Inflammatory macrophage treated with lipopolysaccharide for 1 hour (primary cell): ENCODE results near the gene RAMP3.
"Not testable (repeated sequence)": the region's sequence is repeated elsewhere in the genome, so short reads cannot be mapped to it uniquely, and the experiment has no call there.

Experiments used
- DNase-seq, 2 donors: peaks; one replicate each; pipeline ENCODE4 v3.0.0-alpha.2; 2020 to 2022

Gene RAMP3

DNA sequence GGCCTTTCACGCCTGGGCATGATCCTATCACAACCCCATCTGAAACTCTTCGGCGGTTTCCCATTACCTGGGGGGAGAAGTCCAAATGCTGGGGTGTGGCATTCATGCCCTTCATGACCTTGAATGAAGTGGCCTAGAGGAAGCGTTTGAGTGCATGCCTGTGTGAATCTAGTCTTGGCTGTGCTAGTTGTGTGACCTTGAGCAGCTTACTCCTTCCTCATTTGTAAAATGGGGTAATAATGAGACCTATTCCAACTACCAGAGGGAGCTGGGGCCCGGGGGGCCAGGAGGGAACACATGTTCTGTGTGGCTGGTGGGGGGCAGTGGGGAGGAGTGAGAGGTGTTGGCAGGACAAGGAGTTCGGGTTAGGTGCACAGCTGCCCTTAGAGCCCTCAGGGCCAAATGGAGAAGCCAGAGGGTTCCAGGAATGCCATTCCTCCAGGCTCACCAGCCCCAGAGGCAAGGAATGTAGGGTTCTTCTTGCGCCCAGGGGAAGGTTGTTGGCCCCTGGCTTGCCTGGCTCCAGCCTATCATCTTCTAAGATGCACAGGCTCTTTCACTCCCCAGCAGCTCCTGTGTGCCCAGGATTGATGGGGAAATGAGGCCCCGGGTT is 24.8 kb upstream of the RAMP3 start:
- DNase-seq = no peak

DNA sequence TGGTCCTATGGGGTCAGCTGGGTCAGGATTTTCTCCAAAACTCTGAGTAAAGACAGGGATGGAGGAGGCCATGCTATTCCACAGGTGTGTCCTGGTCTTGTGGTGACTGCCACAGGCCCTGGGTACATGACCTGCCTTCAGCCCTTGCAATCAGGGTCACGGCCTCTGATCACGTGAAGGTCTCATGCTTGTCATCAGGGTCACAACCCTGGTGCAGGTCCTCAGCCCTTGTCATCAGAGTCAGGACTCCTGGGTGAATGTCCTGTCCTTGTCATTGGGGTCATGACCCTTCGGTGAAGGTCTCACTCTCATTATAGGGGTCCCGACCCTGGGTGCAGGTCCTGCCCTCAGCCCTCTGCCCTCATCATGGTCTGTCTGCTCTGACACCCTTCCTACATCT is 24.2 kb upstream of the RAMP3 start:
- no peak for DNase-seq

DNA sequence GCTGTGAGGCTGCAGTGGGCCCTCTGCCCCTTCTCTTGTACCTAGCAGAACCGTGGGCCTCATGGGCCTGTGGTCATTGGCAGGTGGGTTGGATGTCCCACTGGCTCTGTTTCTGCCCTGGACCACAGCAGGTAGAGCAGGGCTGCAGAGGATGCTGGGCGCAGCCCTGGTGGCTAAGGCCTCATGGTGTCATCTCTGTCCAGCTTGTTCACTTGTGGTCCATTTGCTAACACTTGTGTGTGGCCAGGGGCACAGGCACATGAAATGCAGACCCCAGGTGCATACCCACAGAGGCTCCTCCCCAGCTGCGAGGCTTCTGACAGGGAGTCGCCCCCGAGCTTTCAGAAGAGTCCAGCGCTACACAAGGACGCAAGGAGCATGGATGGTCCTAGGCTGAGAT is 23.7 kb upstream of the RAMP3 start:
- DNase-seq = no peak

DNA sequence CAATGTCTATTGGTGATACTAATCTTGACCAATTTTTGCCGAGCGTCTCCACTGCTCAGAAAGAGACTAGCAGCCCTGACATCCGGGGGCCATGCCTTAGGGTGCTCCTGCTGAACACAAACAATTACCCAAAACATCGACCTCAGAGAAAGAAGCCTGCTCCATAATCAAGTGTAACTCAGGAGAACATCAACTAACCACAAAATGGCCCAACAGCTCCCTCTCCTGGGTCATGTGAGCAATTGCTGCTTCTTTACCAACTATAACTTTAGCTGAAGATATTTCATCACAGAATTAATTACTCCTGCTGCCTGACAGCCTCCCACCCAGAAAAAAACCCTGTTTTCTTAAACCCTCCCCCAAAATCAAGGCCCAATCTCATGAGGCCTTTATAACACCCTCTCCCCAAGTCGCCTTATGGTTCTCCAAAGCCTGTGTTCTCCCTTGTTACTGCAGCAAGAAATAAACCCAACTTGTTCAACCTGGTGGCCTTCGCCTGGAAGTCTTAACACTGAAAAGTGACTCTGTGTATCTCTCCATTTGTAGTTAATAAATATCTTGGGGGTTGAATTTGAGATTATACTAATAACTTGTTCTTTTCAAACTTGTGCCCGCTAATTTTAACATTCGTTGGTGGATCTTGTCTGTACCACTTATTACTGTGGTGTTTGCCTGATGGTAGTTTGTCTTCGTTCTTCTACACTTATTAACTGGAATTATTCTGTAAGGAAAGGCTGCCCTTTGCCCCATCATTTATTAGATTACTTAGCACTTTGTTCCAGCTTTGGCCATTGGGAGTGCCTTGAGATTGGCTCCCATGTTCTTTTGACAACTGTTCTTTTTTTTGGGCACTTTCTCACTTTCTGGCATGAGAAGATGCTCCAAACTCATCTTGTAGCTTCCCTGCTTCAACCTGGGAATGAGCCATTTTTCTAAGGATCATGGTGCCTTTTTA is 21.2 kb upstream of the RAMP3 start:
- peak; percentile 70 to 92 for DNase-seq

DNA sequence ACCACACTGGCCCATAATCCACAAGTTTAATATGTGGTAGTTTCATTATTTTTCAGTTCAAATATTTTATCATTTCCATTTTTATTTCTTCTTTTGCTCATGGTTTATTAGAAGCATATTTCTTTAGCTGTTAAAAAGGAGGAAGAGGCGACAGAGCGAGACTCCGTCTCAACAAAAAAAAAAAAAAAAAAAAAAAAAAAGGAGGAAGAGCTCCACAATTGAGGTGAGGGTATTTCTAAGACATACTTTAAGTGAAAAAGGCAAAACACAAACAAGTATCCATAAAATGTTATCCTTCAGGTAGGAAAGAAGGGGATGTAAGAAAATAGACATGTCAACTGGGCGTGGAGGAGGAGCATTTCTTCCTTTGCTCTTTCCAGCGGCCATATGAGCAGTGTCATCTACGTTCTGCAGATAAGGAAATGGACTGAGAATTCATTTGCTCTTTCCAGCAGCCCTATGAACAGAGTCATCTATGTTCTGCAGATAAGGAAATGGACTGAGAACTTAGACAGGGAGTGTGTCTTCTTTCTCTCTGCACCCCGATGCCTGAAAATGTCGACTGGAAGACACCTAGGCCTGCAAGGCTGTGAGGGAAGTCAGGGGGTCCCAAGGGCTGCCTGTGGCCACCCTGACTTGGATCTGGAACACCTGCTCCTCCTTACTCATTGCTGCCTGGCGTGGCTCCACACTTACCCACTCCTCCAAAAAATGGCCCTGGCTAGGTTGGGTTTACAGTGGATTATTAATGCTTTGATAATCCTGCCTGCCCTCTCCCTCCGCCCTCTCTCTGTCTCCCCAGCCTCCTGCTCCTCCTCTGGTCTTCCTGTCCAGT is 18.9 kb upstream of the RAMP3 start:
- DNase-seq = no peak

DNA sequence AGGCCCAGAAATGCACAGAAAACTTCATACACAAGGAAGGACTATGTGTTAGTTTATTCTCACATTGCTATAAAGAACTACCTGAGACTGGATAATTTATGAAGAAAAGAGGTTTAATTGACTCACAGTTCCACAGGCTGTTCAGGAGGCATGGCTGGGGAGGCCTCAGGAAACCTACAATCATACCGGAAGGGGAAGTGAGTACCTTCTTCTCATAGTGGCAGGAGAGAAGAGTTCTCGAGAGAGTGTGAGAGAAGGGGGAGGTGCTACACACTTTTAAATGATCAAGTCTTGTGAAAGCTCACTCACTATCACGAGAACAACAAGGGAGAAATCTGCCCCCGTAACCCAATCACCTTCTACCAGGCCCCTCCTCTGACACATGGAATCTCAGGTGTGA is 16.8 kb upstream of the RAMP3 start:
- no peak for DNase-seq

DNA sequence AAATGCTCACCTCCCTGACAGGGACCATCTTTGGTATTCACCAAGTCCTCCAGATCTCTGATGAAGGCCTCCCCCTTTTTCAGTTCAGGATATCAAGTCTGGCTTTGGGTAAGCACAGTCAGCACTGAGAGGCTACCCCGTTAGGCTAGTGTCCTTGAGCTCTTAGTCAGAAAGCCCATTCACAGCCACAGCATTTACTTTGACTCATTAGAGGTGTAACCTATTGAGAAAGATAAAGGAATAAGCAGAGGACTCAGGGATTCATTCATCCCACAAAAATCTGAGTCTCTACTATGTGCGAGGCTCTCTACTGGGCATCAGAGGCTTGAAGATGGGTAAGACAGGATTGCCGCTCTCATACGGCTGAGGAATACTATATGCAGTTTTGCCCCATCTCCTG is 14.0 kb upstream of the RAMP3 start:
- no peak for DNase-seq

DNA sequence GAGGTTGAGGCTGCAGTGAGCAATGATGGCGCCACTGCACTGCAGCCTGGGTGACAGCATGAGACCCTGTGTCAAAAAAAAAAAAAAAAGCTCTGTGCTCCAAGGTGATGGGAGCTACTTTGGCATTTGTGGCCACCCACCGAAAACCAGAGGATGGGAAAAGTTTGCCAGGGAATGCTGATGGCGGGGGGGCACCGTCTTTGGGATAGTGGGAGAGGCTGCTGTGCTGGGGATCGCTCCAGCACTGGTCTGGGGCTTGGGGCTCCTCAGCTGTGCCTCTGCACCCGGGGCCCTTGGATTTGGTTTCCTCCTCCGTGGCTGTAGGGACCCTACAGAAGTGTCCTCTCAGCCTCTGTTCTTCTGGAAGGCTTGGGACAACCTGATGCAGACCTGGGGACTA is 11.7 kb upstream of the RAMP3 start:
- no peak for DNase-seq

DNA sequence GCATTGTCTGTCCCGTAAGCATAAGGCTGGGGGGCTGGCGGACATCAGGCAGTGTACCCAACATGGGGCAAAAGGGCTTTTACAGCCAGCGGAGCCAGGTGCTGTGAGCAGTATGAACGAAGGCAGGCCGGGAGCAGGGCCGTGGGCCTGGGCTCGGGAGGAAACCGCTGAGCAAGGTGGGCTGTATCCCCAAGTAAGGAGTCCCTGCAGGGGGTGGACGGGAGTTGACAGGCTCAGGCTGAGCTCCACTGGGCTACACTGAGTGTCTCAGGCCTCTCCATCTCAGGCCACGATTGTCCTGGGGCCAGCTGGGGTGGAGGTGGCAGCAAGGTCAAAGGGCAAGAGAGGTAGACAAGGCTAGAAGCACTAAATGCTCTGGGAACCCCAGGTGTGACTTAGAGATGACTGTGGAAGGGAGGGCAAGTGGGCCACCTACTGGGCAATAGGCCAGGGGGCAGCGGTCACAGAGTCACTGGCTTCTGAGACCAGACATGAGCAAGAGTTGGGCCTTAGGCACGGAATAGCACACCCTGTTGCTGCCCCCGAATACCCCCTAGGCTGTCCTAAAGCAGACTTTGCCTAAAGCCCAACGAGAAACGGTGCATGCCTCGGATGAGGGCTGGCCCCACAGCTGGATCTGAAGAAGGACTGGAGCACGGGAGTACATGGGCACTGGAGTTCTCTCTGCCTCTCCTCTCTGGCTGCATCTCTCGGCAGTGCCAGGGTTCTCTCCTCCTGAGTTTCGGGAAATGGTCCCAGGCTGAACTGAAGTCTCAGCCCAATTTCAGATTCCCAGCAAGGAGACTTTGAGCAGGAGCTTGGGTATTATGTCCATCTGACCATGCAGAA is 10.8 kb upstream of the RAMP3 start:
- DNase-seq = no peak

DNA sequence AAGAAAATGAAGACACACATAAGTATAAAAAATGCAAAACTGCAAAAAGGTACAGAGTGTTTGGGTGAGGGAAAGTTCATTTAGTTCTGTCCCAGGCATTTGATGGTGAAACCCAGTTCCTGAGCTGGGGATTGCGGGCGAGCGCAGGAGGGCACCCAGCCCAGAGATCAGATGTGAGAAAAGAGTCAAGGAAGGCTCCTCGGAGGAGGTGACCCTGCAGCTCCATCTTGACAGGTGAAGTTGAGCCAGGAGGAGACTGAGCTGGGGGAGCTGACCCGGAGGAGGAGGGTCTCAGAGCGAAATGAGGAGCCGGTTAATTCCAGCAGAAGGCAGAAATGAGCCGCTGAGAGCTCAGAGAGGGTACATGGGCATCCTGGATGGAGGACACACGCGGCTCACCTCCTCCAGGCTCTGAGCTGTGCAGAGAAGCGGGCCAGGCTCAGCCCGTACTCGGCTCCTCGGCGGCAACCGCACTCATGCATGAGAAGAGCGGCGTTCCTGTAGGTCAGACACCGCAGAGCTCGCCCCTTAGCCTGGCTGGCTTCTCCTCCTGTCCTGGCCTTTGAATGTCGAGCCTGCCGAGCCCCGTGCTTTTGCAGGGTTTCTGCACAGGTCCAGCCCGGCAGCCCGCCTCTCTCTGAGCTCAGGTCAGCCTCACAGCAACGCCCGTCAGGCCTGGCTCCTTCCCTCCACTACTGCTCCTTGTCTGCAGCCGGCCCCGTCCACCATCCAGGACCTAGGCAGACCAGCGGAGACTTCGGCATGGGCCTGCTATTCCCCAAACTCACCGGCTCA is 9.5 kb upstream of the RAMP3 start:
- DNase-seq = no peak

DNA sequence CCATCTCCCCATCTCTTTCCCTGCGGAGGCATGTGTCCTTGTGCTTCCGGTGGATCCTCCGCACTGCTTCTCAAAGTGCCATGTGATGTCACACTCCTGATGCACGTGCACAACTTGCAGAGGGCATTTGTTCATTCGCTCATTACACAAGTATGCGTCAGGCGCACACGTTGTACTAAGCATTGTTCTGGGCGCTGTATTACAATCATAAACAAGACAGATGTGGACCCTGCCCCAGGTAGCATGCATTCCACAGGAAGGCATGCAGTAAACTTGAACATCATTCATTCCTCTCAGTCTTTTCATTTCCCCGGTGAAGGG is 9.0 kb upstream of the RAMP3 start:
- DNase-seq = no peak

DNA sequence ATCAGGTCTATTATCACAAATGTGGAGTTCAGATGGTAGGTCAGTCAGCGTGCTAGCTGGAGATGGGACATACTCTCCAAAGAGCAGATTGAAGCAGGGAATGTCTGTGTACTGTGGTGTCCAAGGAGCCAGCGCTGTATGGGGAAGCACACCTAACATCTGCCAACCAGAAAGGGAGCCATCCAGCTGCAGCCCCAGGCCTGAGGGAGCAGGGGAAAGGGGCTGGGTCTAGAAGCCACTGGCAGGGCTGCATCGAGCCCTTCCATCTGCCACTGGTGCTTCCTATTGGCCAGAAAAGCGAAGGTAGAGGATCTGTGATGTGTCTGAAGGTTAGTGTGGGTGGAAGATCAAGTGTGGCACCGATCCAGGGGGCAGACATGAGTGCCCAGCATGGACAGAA is 8.0 kb upstream of the RAMP3 start:
- no peak for DNase-seq

DNA sequence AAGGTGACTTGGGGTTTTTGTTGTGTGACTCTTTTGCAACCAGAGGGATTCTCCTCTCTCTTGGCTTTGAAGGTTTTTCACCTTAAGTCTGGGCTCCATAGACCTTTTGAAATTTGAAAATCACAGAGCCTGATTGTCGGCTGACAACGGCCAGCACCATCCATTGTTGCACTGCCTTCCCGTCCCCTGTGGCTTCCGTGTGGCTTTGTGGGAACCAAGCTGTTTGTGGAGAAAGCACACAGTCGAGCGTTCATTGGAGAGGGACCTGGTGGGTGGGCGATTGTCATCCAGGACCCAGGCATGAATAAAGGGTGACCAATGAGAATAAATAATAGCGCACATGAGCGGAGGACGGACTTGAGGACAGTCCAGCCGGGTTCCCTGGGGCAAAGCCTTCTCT is 7.4 kb upstream of the RAMP3 start:
- DNase-seq = no peak

DNA sequence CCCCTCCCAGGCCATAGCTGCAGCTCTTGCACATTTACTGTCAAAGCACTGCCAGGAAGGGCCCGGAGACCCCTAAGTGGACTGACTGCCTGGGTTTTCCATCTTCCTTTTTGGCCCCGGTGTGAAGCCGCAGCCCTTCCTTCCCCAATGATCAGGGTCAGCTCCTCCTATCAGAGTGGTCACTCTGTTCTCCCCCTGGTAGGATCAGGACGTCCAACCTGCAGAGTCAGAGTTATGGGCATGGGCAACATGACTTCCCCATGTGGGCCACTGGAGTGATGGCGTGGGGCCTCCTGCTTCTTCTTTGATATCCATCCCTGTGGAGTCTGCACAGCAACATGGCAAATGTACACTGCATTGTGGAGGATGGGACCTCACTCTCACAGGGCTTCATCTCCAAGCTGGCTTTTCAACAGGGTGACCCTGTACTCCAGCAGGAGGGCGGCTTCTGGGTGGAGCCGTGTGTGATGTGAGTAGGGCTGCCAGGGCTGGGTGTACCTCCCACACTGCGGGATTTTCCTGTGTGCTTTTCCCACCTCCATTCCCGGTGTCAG is 6.4 kb upstream of the RAMP3 start:
- no peak for DNase-seq

DNA sequence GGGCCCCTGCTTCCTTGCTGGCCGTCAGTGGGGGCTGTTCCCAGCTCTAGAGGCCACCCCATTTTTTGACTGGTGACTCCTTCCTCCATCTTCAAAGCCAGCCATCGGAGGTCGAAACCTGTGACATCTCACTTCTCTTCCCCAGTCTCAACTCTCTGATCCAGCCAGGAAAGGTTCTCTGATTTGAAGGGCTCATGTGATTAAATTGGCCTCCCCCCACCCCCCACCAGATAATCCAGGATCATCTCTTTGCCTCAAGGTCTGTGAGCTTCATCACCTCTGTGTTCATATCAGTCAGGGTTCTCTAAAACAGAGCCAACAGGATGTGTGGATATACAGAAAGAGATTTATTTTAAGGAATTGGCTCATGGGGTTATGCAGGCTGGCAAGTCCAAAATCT is 5.6 kb upstream of the RAMP3 start:
- no peak for DNase-seq

DNA sequence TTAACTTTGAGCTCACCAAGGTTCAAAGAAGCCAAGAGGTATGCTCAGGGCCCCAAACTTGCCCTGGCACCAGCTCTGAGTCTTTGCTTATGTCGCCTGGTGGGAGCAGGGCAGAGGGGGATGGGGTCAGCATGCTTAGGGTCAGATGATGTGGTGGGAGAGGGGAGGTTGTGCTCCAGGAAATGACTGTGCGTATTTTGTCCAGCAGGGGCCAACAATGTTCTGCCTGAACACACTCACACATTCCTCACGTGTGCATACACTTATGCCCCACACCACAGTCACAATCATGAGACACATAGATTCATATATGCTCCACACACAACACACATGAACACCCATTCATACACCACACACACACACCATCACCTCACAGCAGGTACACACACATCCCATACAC is 4.4 kb upstream of the RAMP3 start:
- no peak for DNase-seq

DNA sequence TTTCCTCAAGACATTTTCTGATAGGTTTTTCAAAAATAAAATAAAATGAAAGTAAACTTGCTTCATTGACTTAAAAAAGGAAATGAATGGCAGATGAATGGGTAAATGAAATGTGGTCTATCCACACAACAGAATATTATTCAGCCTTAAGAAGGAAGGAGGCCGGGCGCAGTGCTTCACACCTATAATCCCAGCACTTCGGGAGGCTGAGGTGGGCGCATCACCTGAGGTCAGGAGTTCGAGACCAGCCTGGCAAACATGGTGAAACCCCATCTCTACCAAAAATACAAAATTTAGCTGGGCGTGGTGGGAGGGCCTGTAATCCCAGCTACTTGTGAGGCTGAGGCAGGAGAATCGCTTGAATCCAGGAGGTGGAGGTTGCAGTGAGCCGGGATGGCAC is 3.7 kb upstream of the RAMP3 start:
- not testable (repeated sequence) for DNase-seq

DNA sequence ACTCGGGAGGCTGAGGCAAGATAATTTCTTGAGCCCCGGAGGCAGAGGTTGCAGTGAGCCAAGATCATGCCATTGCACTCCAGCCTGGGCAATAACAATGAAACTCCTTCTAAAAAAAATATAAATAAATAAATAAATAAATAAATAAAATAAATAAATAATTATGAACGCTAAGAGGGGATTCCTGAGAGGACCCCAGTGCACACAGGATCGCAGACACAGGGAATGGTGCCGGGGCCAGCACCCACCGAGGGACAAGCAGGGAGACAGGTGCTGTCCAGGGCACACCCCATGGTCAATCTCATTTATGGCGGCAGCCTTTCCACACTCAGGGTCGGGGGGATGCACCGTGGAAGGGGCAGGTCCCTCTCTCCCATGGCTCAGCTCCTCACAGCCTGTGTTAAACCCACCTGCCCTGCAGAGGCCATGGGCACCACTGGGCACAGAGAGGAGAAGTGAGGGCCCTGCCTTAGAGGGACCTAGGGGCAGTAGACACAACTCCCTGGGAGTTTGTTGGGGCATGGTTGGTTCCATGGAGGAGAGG is 2.2 kb upstream of the RAMP3 start:
- no peak for DNase-seq

DNA sequence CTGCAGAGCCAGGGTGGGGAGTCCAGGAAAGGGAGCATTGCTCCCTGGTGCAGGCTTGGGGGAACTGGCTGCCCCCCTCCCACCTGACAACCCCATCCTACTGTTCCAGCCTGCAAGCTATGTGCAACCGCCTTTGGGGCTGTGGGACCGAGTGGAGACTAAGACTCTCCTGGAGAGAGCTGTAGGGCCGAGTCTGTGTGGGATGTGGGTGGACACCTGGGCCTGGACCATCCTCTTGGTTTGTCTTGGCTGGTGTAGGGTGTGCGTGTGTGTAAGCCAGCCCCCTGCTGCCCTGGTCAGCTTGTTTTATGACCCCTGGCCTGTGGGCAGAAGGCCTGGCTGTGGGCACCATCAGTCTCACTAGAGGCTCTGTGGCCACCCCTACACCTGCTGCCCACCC is 1.6 kb upstream of the RAMP3 start:
- no peak for DNase-seq

DNA sequence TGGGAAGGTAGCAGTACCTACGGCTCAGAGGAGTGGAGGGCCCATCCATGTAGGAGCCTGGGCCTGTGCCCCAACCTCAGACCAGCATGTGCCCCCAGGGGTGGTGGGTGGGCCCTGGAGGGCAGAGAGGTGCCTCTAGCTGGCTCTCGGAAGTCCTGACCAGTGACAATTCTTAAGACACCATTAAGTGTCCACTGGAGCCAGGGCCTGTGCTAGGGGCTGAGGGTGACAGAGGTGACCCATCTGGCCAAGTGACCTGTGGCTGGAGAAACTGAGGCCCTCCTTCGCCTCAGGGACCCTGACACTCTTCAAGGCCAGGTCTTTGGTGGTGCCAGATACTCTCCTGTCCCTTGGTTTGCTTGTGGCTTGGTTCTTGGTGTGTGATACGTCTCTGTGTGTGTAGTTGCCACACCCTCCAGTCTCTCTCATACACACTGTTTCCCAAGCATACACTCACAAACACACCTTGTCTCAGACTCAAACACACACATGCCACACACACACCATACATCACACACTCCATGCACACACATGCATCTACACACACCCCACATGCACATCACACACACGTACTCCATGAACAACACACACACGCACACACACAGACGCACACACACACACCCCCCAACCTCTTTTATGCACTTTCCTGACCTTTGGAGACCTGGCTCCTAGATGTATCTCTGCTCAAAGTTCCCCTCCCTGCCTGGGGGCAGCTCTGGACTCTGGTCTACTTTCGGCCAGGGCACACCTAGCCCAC is 897 bp upstream of the RAMP3 start:
- DNase-seq = no peak

DNA sequence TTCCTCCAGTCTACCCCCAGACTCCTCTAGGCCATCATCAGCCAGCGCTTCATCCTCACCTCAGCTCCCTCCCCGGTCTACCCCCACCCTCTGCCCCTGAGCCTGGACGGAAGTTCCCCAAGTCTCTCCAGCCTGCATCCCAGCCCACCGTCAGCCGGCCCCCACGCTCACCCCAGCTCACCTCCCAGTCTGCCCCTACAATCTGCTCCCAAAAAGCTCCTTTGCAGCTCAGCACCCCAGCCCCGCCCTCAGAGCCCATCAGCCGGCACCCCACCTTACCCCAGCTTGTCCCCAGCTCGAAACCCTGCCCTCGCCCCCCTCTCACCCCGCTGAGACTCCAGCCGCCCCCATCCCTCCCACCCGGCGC is 322 bp upstream of the RAMP3 start:
- no peak for DNase-seq
